Omental fat pad (tissue), 4 donors: Measurements from ENCODE around the gene LZTR1. TPM values are rescaled to one million over a fixed set of nuclear protein-coding genes. Genes with fewer than 3 reads are reported as not detected.
"Not testable (repeated sequence)": the region's sequence is repeated elsewhere in the genome, so short reads cannot be mapped to it uniquely, and the experiment has no call there.

Source experiments
- ATAC-seq: fragments of 150-250 bp; one replicate; pipeline ENCODE4 v1.9.1; 2016; ENCODE audit warnings: mild to moderate bottlenecking, moderate library complexity; ENCODE audit not compliant: low FRiP score
- DNase-seq: peaks from one replicate; pipeline ENCODE4 v3.0.0-alpha.2; 2019; ENCODE audit warnings: low spot score
- total RNA-seq, 4 donors: library from RNA; depleted of rRNA; stranded (reverse); fragments of >200 nt; gene quantifications; one replicate each; pipeline ENCODE4 v1.1.0, GENCODE V29; 2016
- TF ChIP-seq, protein P1 (sequence below), 3 donors: fragments of 450-650 bp; IDR thresholded peaks; one replicate each; pipeline ENCODE4 v1.5.1; 2016 to 2017; ENCODE audit warnings: antibody characterized with exemption in 3 of 3, mild to moderate bottlenecking in 3 of 3, moderate library complexity in 2 of 3

Gene LZTR1
- total RNA-seq, 4 donors from 2014 or later: 45.8 to 66.5 (median 56.9) TPM

DNA sequence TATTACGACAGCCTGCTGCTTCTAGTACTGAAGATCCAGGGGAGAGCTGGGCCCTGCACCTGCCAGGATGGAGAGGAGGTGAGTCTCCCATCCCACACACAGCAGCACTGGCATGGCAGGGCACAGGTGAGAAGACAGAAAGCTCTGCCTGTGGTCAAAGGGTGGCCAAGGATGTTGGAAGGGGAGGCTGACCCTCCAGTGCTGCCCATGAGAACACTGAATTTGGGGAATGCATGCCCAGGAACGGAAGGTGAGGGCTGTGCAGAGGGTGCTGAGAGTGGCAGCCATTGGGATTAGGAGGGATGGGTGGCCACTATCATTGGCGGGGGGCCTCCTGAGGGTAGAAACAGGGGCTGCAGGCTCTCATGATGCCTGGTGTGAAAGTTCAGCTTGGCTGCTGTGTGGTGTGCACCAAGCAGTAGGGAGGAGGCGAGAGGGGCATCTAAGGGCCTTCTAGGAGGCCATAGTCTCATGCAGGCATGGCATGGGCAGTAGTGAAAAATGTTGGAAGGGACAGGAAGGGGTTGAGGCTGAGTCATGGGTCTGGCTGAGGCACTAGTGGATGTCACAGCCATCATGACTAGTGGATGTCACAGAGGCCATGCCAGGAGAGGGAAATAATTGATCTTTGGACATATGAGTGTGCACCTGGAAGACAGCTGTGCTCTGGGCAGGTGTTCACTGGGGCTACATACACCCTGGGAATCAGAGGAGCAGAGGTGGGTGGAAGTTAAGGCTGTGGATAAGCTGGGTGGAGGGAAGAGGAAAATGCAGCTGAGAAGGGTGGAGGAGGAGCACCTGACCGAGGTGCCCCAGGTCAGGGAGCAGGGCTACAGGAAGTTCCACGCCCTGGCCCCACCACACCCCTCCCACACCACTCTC lies 61.1 kb downstream of the LZTR1 start:
- ATAC-seq (no peak), DNase-seq (no peak)
- TF ChIP-seq, protein P1, sequence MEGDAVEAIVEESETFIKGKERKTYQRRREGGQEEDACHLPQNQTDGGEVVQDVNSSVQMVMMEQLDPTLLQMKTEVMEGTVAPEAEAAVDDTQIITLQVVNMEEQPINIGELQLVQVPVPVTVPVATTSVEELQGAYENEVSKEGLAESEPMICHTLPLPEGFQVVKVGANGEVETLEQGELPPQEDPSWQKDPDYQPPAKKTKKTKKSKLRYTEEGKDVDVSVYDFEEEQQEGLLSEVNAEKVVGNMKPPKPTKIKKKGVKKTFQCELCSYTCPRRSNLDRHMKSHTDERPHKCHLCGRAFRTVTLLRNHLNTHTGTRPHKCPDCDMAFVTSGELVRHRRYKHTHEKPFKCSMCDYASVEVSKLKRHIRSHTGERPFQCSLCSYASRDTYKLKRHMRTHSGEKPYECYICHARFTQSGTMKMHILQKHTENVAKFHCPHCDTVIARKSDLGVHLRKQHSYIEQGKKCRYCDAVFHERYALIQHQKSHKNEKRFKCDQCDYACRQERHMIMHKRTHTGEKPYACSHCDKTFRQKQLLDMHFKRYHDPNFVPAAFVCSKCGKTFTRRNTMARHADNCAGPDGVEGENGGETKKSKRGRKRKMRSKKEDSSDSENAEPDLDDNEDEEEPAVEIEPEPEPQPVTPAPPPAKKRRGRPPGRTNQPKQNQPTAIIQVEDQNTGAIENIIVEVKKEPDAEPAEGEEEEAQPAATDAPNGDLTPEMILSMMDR (IDR thresholded peaks at IDR 0.05): no peak

GRCh38 chr22:21043860-21044535 lies 61.9 kb downstream of the LZTR1 start:
- no peak for DNase-seq
- no peak for ATAC-seq
- TF ChIP-seq, protein P1 (IDR thresholded peaks at IDR 0.05): no peak

- TF ChIP-seq, protein P1 (IDR thresholded peaks at IDR 0.05): no peak
- ATAC-seq (no peak), DNase-seq (no peak)
Measured at GRCh38 chr22:21044931-21045584, 63.0 kb downstream of the LZTR1 start.

GRCh38 chr22:21045585-21046294 lies 63.6 kb downstream of the LZTR1 start, which contains the start of gene LRRC74B:
Gene LRRC74B (plus strand): TSS chr22:21045946. CDS start chr22:21045987, 41 bp downstream.
- DNase-seq (peak; percentile 72), ATAC-seq (peak; percentile 89)
- TF ChIP-seq, protein P1 (IDR thresholded peaks at IDR 0.05): no peak

DNA sequence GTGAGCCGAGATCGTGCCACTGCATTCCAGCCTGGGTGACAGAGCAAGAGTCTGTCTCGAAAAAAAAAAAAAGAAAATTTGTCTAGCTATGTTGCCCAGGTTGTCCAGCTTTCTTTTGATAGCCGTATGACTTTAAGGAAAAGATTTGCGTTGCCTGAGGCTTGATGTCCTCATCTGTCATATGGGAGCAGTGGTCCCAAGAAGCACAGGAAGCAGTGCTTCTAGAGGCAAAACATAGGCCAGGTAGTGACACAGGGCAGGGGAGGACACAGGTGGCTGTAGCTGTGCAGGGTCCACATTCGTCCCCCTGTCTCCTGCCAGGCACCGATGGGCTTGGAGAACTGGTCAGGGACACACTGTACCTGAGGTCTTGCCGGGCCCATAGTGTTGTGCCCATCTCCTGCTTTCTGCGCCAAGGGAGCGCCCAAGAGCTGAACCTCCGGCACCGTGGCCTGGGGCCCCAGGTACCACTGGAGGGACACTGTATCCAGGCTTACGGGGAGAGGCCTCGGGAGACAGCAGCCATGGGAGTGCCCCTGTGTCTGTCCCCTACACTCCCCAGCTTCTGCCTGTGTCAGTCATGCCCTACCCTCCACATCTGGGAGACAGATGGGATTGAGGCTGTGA lies 65.1 kb downstream of the LZTR1 start:
- TF ChIP-seq, protein P1 (IDR thresholded peaks at IDR 0.05): no peak
- no peak for DNase-seq

DNA sequence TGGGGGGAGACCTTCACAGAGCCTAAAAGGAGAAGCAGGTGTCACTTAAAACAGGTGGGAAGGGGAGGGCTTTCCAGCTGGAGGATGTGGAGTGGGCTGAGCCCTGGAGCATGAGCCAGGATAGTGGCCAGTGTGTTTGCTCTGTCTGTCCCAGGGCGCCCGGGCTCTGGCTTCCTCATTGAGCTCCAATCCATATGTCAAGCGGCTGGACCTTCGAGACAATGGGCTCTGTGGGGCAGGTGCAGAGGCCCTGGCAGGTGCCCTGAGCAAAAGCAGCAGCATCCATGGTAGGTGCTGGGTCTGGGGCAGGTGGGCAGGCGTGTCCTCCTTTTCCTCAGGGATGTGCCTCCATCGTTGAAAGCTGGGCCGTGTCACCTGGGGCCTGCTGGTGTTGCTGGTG lies 65.6 kb downstream of the LZTR1 start:
- TF ChIP-seq, protein P1 (IDR thresholded peaks at IDR 0.05): no peak
- no peak for ATAC-seq
- no peak for DNase-seq

More for the DNA sequence above, 65.1 kb downstream of the LZTR1 start:
- no peak for ATAC-seq

DNA sequence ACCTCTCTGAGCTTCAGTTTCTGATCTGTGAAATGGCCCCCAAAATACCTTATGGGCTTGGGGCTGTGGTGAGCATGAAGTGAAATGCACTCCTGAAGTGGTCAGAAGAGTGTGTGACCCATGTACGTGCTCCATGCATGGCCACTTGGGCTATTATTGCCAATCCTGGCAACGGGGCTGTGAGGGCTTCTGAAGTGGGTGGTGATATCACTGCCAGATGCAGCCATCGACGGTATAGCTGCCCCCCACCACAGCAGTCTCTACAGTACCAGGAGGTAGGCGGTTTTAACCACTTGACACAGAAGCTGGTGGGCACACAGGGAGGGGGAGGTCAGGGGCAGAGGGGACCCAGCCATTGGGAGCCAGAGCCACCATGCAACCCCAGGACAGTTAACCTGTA lies 66.4 kb downstream of the LZTR1 start:
- not testable (repeated sequence) for DNase-seq, ATAC-seq
